ENCODE data around the gene CLTCL1.
"Not testable (repeated sequence)": the region's sequence is repeated elsewhere in the genome, so short reads cannot be mapped to it uniquely, and the experiment has no call there.

The CLTCL1 gene

GRCh38 chr22:19275104-19275503, 16.4 kb downstream of the CLTCL1 start:
- DNase-seq (no peak), ATAC-seq (no peak)
- no peaks in the 10 kb centered on the region for H3K27me3 Mint-ChIP-seq
- no peak overlapping the region for H3K4me3 Mint-ChIP-seq
- H3K9me3 Mint-ChIP-seq: no peaks in the 10 kb centered on the region
- H3K4me1 Mint-ChIP-seq: no peaks in the 10 kb centered on the region
- no peak overlapping the region for H3K27ac Mint-ChIP-seq

GRCh38 chr22:19271856-19272535, 19.5 kb downstream of the CLTCL1 start:
- H3K27ac Mint-ChIP-seq: peak overlapping the region in 1 of 2 donors; percentile 5
- no peak overlapping the region for H3K4me3 Mint-ChIP-seq
- H3K9me3 Mint-ChIP-seq: no peaks in the 10 kb centered on the region
- no peaks in the 10 kb centered on the region for H3K27me3 Mint-ChIP-seq
- DNase-seq (no peak), ATAC-seq (no peak)
- H3K4me1 Mint-ChIP-seq: no peaks in the 10 kb centered on the region

GRCh38 chr22:19271273-19271855, 20.2 kb downstream of the CLTCL1 start:
- ATAC-seq: no peak
- H3K4me1 Mint-ChIP-seq: no peaks in the 10 kb centered on the region
- DNase-seq: no peak
- no peaks in the 10 kb centered on the region for H3K27me3 Mint-ChIP-seq
- H3K27ac Mint-ChIP-seq: no peak overlapping the region
- H3K4me3 Mint-ChIP-seq: no peak overlapping the region
- H3K9me3 Mint-ChIP-seq: peaks cover 5% of the 10 kb centered on the region in 2 donors

GRCh38 chr22:19270873-19271272, 20.6 kb downstream of the CLTCL1 start:
- no peak for ATAC-seq
- no peak overlapping the region for H3K4me3 Mint-ChIP-seq
- H3K27me3 Mint-ChIP-seq: no peaks in the 10 kb centered on the region
- no peaks in the 10 kb centered on the region for H3K4me1 Mint-ChIP-seq
- H3K9me3 Mint-ChIP-seq: peaks cover 10% of the 10 kb centered on the region in 2 donors
- no peak for DNase-seq
- H3K27ac Mint-ChIP-seq: no peak overlapping the region

GRCh38 chr22:19266547-19267086, 24.9 kb downstream of the CLTCL1 start:
- H3K4me3 Mint-ChIP-seq: no peak overlapping the region
- DNase-seq: no peak

GRCh38 chr22:19265779-19266178, 25.7 kb downstream of the CLTCL1 start:
- Mint-ChIP-seq H3K4me3 (no peak overlapping the region), H3K27me3 (no peaks in the 10 kb centered on the region), H3K9me3 (peaks cover 11 to 12% of the 10 kb centered on the region in 2 donors), H3K27ac (no peak overlapping the region), H3K4me1 (no peaks in the 10 kb centered on the region)
- DNase-seq (no peak), ATAC-seq (no peak)

More at GRCh38 chr22:19266547-19267086, 24.9 kb downstream of the CLTCL1 start:
- Mint-ChIP-seq H3K27ac (no peak overlapping the region), H3K9me3 (peaks cover 11 to 12% of the 10 kb centered on the region in 2 donors), H3K27me3 (no peaks in the 10 kb centered on the region), H3K4me1 (no peaks in the 10 kb centered on the region)
- no peak for ATAC-seq

- Mint-ChIP-seq H3K27me3 (no peaks in the 10 kb centered on the region), H3K9me3 (peaks cover under 1 to 2% of the 10 kb centered on the region in 2 donors), H3K27ac (no peak overlapping the region), H3K4me1 (peaks cover 10% of the 10 kb centered on the region), H3K4me3 (no peak overlapping the region)
- DNase-seq (no peak), ATAC-seq (no peak)
Measured at GRCh38 chr22:19260804-19261203, 30.7 kb downstream of the CLTCL1 start.

- H3K4me3 Mint-ChIP-seq: peak overlapping the region in 1 of 2 donors; percentile 68
- ATAC-seq: no peak
- DNase-seq: no peak
- H3K27me3 Mint-ChIP-seq: no peaks in the 10 kb centered on the region
- H3K4me1 Mint-ChIP-seq: peaks cover 10% of the 10 kb centered on the region
- no peak overlapping the region for H3K27ac Mint-ChIP-seq
- H3K9me3 Mint-ChIP-seq: no peaks in the 10 kb centered on the region
Measured at GRCh38 chr22:19260194-19260593, 31.3 kb downstream of the CLTCL1 start.

- H3K27ac Mint-ChIP-seq: peak overlapping the region in 1 of 2 donors; percentile 72
- ATAC-seq, DNase-seq, H3K9me3 Mint-ChIP-seq, H3K4me3 Mint-ChIP-seq, H3K4me1 Mint-ChIP-seq, H3K27me3 Mint-ChIP-seq: not testable (repeated sequence)
Measured at GRCh38 chr22:19258968-19259288, 32.6 kb downstream of the CLTCL1 start.

GRCh38 chr22:19258371-19258770, 33.1 kb downstream of the CLTCL1 start:
- H3K27me3 Mint-ChIP-seq: no peaks in the 10 kb centered on the region
- no peak for ATAC-seq
- H3K27ac Mint-ChIP-seq: no peak overlapping the region
- no peaks in the 10 kb centered on the region for H3K9me3 Mint-ChIP-seq
- no peak for DNase-seq
- H3K4me1 Mint-ChIP-seq: peaks cover 10% of the 10 kb centered on the region
- no peak overlapping the region for H3K4me3 Mint-ChIP-seq

- ATAC-seq, H3K27me3 Mint-ChIP-seq, DNase-seq: not testable (repeated sequence)
Measured at GRCh38 chr22:19256362-19256761, 35.2 kb downstream of the CLTCL1 start.

GRCh38 chr22:19253143-19253542, 38.4 kb downstream of the CLTCL1 start:
- Mint-ChIP-seq H3K9me3 (no peaks in the 10 kb centered on the region), H3K27me3 (no peaks in the 10 kb centered on the region), H3K27ac (no peak overlapping the region), H3K4me1 (no peaks in the 10 kb centered on the region), H3K4me3 (no peak overlapping the region)
- ATAC-seq (no peak), DNase-seq (no peak)

More at GRCh38 chr22:19256362-19256761, 35.2 kb downstream of the CLTCL1 start:
- not testable (repeated sequence) for H3K4me3 Mint-ChIP-seq, H3K4me1 Mint-ChIP-seq, H3K9me3 Mint-ChIP-seq, H3K27ac Mint-ChIP-seq

GRCh38 chr22:19244600-19245352, 46.7 kb downstream of the CLTCL1 start:
- no peak for DNase-seq
- H3K4me3 Mint-ChIP-seq: no peak overlapping the region
- no peaks in the 10 kb centered on the region for H3K27me3 Mint-ChIP-seq
- H3K4me1 Mint-ChIP-seq: no peaks in the 10 kb centered on the region
- no peak overlapping the region for H3K27ac Mint-ChIP-seq
- ATAC-seq: no peak
- no peaks in the 10 kb centered on the region for H3K9me3 Mint-ChIP-seq

- no peak for ATAC-seq
Measured at GRCh38 chr22:19242699-19243098, 48.8 kb downstream of the CLTCL1 start.

GRCh38 chr22:19241593-19241906, 50.0 kb downstream of the CLTCL1 start:
- ATAC-seq: no peak
- H3K4me3 Mint-ChIP-seq: no peak overlapping the region
- H3K27ac Mint-ChIP-seq: no peak overlapping the region
- no peaks in the 10 kb centered on the region for H3K9me3 Mint-ChIP-seq
- no peaks in the 10 kb centered on the region for H3K4me1 Mint-ChIP-seq
- DNase-seq: no peak
- H3K27me3 Mint-ChIP-seq: no peaks in the 10 kb centered on the region

More at GRCh38 chr22:19242699-19243098, 48.8 kb downstream of the CLTCL1 start:
- Mint-ChIP-seq H3K4me1 (no peaks in the 10 kb centered on the region), H3K9me3 (no peaks in the 10 kb centered on the region), H3K27me3 (no peaks in the 10 kb centered on the region), H3K4me3 (no peak overlapping the region), H3K27ac (peak overlapping the region in 1 of 2 donors; percentile 59)
- DNase-seq: no peak
